Osteoblast (primary cell): Measurements from ENCODE around the gene CASKIN1. TPM values are rescaled to one million over a fixed set of nuclear protein-coding genes. Genes with fewer than 3 reads are reported as not detected.

Experiments
- DNase-seq: peaks from one replicate; pipeline ENCODE4 v3.0.0; 2011; ENCODE audit warnings: low spot score, mixed read lengths; ENCODE audit not compliant: insufficient read length; ENCODE audit errors: missing footprints
- H2AFZ ChIP-seq: 2 replicates; pipeline ENCODE4 v1.6.0; 2011; ENCODE audit warnings: mild to moderate bottlenecking, low read length
- H3K27ac ChIP-seq: 2 replicates; pipeline ENCODE4 v1.5.1; 2011; ENCODE audit warnings: mild to moderate bottlenecking, low read depth, low read length, moderate library complexity
- H3K27me3 ChIP-seq: 2 replicates; pipeline ENCODE4 v1.6.0; 2012; ENCODE audit warnings: mild to moderate bottlenecking, control low read depth, inconsistent platforms, low read length, moderate library complexity; ENCODE audit not compliant: insufficient read depth
- H3K36me3 ChIP-seq: 2 replicates; pipeline ENCODE4 v1.5.1; 2011; ENCODE audit warnings: mild to moderate bottlenecking, low read length, control low read depth, moderate library complexity; ENCODE audit not compliant: insufficient read depth
- H3K4me1 ChIP-seq: 2 replicates; pipeline ENCODE4 v1.5.1; 2011; ENCODE audit warnings: mild to moderate bottlenecking, low read length, control low read depth, moderate library complexity; ENCODE audit not compliant: insufficient read depth
- H3K4me2 ChIP-seq: 2 replicates; pipeline ENCODE4 v1.6.0; 2011; ENCODE audit warnings: mild to moderate bottlenecking, low read length; ENCODE audit not compliant: insufficient read depth
- H3K4me3 ChIP-seq: fragments of 200-600 bp; sonication (generic); 3 replicates; pipeline ENCODE4 v1.5.1; 2012; ENCODE audit warnings: mild to moderate bottlenecking, low read length, inconsistent platforms; ENCODE audit not compliant: insufficient read depth
- H3K79me2 ChIP-seq: 2 replicates; pipeline ENCODE4 v1.6.0; 2012; ENCODE audit warnings: mild to moderate bottlenecking, low read length, control low read depth, inconsistent platforms; ENCODE audit not compliant: insufficient read depth
- H3K9me3 ChIP-seq: 2 replicates; pipeline ENCODE4 v1.5.1; 2011; ENCODE audit warnings: low read depth, low read length, control low read depth
- H4K20me1 ChIP-seq: 2 replicates; pipeline ENCODE4 v1.6.0; 2012; ENCODE audit warnings: mild to moderate bottlenecking, low read length, control low read depth; ENCODE audit not compliant: insufficient read depth
- total RNA-seq: library from RNA; depleted of rRNA; stranded (reverse); fragments of >200 nt; gene quantifications from 2 replicates; pipeline ENCODE4 v1.2.3, GENCODE V29; 2012
- TF ChIP-seq, protein P1 (sequence below): IDR thresholded peaks from 2 replicates; pipeline ENCODE4 v1.5.1; 2011; ENCODE audit warnings: mild to moderate bottlenecking, low read depth, low read length, moderate library complexity; ENCODE audit errors: extremely low read depth

CASKIN1 gene
- total RNA-seq, 1 donor: not detected

DNA sequence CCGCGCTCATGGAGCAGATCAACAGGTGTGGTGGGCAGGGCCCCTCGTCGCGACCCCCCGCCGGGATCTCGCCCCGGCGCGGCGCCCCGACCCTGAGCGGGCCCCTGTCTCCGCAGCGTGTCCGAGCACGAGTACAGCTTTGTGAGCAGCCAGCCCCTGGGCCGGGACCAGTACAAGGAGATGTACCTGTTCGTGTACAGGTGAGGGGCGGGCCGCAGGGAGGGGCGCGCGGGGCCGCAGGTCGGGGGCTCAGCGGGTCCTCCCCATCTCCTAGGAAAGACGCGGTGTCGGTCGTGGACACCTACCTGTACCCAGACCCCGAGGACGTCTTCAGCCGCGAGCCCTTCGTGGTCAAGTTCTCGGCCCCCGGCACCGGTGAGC, 40.7 kb upstream of the CASKIN1 start:
- Histone ChIP-seq H3K4me1 (peaks cover 6% of the 10 kb centered on the region), H3K27ac (no peak overlapping the region), H2AFZ (no peak overlapping the region), H3K4me3 (peak overlapping the region; percentile 56), H3K9me3 (no peaks in the 10 kb centered on the region), H3K27me3 (peaks cover 13% of the 10 kb centered on the region), H3K79me2 (no peaks in the 10 kb centered on the region), H3K4me2 (peak overlapping the region; percentile 62), H3K36me3 (peaks cover 22% of the 10 kb centered on the region), H4K20me1 (peaks cover 16% of the 10 kb centered on the region)
- TF ChIP-seq, protein P1, sequence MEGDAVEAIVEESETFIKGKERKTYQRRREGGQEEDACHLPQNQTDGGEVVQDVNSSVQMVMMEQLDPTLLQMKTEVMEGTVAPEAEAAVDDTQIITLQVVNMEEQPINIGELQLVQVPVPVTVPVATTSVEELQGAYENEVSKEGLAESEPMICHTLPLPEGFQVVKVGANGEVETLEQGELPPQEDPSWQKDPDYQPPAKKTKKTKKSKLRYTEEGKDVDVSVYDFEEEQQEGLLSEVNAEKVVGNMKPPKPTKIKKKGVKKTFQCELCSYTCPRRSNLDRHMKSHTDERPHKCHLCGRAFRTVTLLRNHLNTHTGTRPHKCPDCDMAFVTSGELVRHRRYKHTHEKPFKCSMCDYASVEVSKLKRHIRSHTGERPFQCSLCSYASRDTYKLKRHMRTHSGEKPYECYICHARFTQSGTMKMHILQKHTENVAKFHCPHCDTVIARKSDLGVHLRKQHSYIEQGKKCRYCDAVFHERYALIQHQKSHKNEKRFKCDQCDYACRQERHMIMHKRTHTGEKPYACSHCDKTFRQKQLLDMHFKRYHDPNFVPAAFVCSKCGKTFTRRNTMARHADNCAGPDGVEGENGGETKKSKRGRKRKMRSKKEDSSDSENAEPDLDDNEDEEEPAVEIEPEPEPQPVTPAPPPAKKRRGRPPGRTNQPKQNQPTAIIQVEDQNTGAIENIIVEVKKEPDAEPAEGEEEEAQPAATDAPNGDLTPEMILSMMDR: no peak
- DNase-seq: peak; percentile 83

- peak within 1 kb of the TSS; percentile 56 for H3K4me3 ChIP-seq
- H3K4me1 ChIP-seq: peaks cover 6% of the 10 kb centered on the region
- peaks cover 17% of the 10 kb centered on the region for H4K20me1 ChIP-seq
- no peak within 1 kb of the TSS for H2AFZ ChIP-seq
- H3K9me3 ChIP-seq: no peaks in the 10 kb centered on the region
- H3K79me2 ChIP-seq: no peaks in the 10 kb centered on the region
- peaks cover 26% of the 10 kb centered on the region for H3K36me3 ChIP-seq
- H3K27ac ChIP-seq: no peak within 1 kb of the TSS
- TF ChIP-seq, protein P1: no peak
- DNase-seq: peak; percentile 95
- peak within 1 kb of the TSS; percentile 62 for H3K4me2 ChIP-seq
- peaks cover 13% of the 10 kb centered on the region for H3K27me3 ChIP-seq
These were observed 40.1 kb upstream of the CASKIN1 start, which contains the start of gene DNASE1L2 for GRCh38 chr16:2236337-2237101. DNASE1L2 (plus strand) TSS chr16:2236444; CDS start chr16:2236817, 373 bp downstream.

GRCh38 chr16:2235695-2236336, 39.4 kb upstream of the CASKIN1 start:
- no peak overlapping the region for H3K4me2 ChIP-seq
- TF ChIP-seq, protein P1: no peak
- no peak for DNase-seq

GRCh38 chr16:2235234-2235651, 38.8 kb upstream of the CASKIN1 start:
- peaks cover 6% of the 10 kb centered on the region for H3K4me1 ChIP-seq
- peaks cover 23% of the 10 kb centered on the region for H3K36me3 ChIP-seq
- no peak overlapping the region for H3K27ac ChIP-seq
- DNase-seq: no peak
- no peak overlapping the region for H3K4me3 ChIP-seq
- H3K79me2 ChIP-seq: no peaks in the 10 kb centered on the region
- no peak overlapping the region for H2AFZ ChIP-seq
- peaks cover 13% of the 10 kb centered on the region for H3K27me3 ChIP-seq
- TF ChIP-seq, protein P1: no peak
- H3K4me2 ChIP-seq: no peak overlapping the region
- H3K9me3 ChIP-seq: no peaks in the 10 kb centered on the region
- peaks cover 23% of the 10 kb centered on the region for H4K20me1 ChIP-seq

More at GRCh38 chr16:2235695-2236336, 39.4 kb upstream of the CASKIN1 start:
- Histone ChIP-seq H3K4me1 (peaks cover 6% of the 10 kb centered on the region), H3K36me3 (peaks cover 23% of the 10 kb centered on the region), H3K27me3 (peaks cover 13% of the 10 kb centered on the region), H2AFZ (no peak overlapping the region), H4K20me1 (peaks cover 22% of the 10 kb centered on the region), H3K27ac (no peak overlapping the region), H3K79me2 (no peaks in the 10 kb centered on the region), H3K9me3 (no peaks in the 10 kb centered on the region), H3K4me3 (no peak overlapping the region)
